ENCODE measurements around the gene SPI1.

SPI1 gene

DNA sequence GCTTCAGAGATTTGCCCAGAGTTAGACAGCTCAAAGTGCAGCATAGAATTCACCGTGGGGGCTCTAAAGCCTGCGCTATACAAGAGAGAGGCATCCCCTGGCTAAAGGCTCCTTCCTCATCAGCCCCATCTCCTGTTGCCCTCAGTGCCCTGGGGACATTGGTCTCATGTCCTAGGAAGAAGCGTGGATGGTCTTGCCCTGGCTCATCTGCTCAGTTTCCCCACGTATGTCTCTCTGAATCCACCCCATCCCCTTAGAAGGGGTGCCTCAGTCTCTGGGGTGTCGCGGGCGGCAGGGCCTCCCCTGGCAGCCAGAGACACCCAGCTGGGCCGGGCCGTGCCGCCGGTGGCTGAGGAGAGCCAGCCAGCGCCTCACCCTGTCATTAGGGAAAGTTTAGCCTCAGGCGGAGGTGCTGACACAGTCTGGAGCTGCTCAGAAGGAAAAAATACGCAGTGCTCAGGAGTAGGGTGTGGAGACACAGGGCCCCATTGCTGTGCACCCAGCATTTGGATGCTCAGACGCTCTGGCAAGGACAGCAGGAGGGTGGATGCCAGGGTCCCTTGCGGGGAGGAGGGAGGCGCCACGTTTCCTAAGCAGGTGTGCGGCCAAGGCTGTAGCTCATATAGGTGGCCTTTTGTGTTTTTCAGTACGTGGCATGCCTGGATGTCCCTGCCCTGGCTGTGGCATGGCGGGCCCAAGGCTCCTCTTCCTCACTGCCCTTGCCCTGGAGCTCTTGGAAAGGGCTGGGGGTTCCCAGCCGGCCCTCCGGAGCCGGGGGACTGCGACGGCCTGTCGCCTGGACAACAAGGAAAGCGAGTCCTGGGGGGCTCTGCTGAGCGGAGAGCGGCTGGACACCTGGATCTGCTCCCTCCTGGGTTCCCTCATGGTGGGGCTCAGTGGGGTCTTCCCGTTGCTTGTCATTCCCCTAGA lies 31.4 kb upstream of the SPI1 start:
- H3K36me3 ChIP-seq (ENCODE audit: control insufficient read depth, low read length), result 0 out of 2 replicates have a peak, but pooled peaks cover 3% of the 10 kb centered on the region
- no peaks in the 10 kb centered on the region for H3K27me3 ChIP-seq (ENCODE audit: control insufficient read depth, low read length)
- TF ChIP-seq, protein P1, sequence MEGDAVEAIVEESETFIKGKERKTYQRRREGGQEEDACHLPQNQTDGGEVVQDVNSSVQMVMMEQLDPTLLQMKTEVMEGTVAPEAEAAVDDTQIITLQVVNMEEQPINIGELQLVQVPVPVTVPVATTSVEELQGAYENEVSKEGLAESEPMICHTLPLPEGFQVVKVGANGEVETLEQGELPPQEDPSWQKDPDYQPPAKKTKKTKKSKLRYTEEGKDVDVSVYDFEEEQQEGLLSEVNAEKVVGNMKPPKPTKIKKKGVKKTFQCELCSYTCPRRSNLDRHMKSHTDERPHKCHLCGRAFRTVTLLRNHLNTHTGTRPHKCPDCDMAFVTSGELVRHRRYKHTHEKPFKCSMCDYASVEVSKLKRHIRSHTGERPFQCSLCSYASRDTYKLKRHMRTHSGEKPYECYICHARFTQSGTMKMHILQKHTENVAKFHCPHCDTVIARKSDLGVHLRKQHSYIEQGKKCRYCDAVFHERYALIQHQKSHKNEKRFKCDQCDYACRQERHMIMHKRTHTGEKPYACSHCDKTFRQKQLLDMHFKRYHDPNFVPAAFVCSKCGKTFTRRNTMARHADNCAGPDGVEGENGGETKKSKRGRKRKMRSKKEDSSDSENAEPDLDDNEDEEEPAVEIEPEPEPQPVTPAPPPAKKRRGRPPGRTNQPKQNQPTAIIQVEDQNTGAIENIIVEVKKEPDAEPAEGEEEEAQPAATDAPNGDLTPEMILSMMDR (IDR thresholded peaks at IDR 0.05; ENCODE audit: low read depth, low read length, poor library complexity, severe bottlenecking), result no peak
- no peak for TF ChIP-seq EZH2phosphoT487 (IDR thresholded peaks at IDR 0.05; ENCODE audit: borderline replicate concordance, low read length)
- H4K20me1 ChIP-seq (ENCODE audit: control insufficient read depth, insufficient read depth, low read depth, low read length), result no peaks in the 10 kb centered on the region
- peak overlapping the region; percentile 90; the same call in 1 of the 2 replicates for H3K4me3 ChIP-seq (ENCODE audit: low read length)
- H3K4me1 ChIP-seq (ENCODE audit: control insufficient read depth, low read length), result peaks cover 31% of the 10 kb centered on the region
- peak overlapping the region; percentile 87 for H3K4me2 ChIP-seq (ENCODE audit: low read length)
- peaks cover 17% of the 10 kb centered on the region for H3F3A ChIP-seq (ENCODE audit: control insufficient read depth, insufficient read depth)
- H3K9me3 ChIP-seq (ENCODE audit: control insufficient read depth, insufficient read depth, low read length), result no peaks in the 10 kb centered on the region
- H3K9me2 ChIP-seq (replicated peaks; ENCODE audit: control insufficient read depth, low read length), result no peaks in the 10 kb centered on the region
- H3K27ac ChIP-seq (ENCODE audit: low read depth, low read length), result no peak overlapping the region
- H3K79me2 ChIP-seq (ENCODE audit: control insufficient read depth, low read length), result no peaks in the 10 kb centered on the region

DNA sequence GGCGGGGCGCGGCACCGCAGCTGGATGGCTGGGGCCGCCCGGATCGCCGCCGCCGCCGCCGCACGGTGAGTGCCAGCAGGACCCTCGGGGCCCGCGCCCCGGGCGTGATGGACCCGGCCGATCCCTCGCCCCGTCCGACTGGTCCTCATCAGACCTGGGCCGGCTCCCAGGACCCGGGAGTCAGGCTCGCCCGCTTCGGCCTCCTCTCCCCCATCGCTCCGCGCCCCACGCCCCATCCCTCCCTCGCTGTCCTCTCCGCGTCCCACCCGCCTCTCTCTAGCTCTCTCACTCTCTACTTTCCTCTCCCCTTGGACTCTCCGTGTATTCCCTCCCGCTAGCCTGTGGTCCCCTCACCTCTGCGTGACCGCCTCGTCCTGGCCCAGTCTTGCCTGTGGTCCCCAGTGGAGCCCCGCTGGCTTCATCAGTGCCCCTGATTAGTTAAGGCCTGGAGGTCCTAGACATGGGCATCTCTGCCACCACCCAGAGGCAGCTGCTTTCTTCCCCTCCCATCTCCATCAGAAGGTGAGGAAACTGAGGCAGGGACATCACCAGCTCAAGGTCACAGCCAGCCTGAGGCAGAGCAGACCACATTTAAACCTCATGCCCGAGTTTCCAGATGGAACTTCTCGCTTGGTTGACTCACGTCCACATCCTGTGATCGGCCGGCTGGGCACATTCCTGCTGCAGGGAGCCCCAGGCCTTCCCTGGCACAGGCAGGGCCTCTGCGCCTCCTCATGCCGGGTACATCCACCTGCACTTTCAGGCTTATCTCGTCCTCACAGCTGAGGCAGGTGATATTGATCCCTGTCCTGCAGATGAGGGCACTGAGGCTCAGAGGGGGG lies 30.5 kb upstream of the SPI1 start:
- Histone ChIP-seq H3K27ac (ENCODE audit: low read depth, low read length) (no peak overlapping the region), H3K4me1 (ENCODE audit: control insufficient read depth, low read length) (peaks cover 31% of the 10 kb centered on the region), H3K4me2 (ENCODE audit: low read length) (peak overlapping the region; percentile 87), H3F3A (ENCODE audit: control insufficient read depth, insufficient read depth) (peaks cover 17% of the 10 kb centered on the region), H3K4me3 (ENCODE audit: low read length) (peak overlapping the region; percentile 90), H3K9me3 (ENCODE audit: control insufficient read depth, insufficient read depth, low read length) (no peaks in the 10 kb centered on the region), H4K20me1 (ENCODE audit: control insufficient read depth, insufficient read depth, low read depth, low read length) (no peaks in the 10 kb centered on the region), H3K36me3 (ENCODE audit: control insufficient read depth, low read length) (no peaks in the 10 kb centered on the region), H3K27me3 (ENCODE audit: control insufficient read depth, low read length) (no peaks in the 10 kb centered on the region), H3K79me2 (ENCODE audit: control insufficient read depth, low read length) (no peaks in the 10 kb centered on the region), H3K9me2 (replicated peaks; ENCODE audit: control insufficient read depth, low read length) (no peaks in the 10 kb centered on the region)
- no peak for TF ChIP-seq EZH2phosphoT487 (IDR thresholded peaks at IDR 0.05; ENCODE audit: borderline replicate concordance, low read length)
- TF ChIP-seq, protein P1 (IDR thresholded peaks at IDR 0.05; ENCODE audit: low read depth, low read length, poor library complexity, severe bottlenecking), result no peak

DNA sequence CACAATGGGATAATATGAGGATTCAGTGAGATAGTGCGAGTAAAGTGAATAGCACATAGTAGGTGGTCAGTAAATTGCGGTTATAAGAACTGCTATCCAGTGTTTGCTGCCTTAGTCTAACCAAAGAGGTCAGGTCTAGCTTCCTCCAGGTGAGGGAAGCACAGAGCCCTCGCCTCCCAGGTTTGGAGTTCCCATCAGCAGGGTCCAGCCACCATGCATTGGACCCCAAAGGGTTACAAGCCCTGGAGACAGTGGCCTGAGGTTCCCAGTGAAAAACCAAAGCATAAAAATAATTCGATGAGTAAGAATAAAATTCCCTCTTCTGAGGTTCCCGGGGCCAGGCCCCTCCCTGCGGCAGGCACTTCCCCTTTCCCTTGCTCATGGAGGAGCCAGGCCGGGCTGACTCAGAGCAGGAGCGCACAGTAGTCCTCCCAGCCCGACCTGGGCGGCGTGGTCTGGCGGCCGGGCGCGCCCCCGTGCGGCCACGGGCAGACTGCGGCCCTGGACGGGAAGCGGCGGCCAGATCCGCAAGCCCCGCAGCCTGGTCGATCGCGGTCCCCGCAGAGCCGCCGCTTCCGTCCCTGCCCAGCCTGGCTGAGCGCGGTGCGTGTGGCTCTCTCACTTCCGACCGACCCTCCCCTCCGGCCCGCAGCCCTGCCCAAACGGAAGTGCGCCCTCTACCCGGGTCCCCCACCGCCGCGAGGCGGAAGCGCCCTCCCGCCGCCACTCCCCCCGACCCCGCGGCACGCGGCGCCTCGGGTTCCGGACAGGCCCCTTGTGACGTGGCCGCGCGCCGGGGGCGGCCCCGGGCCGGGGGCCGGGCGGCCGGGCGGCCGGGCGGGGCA lies 29.6 kb upstream of the SPI1 start, which contains the start of gene SLC39A13:
Gene SLC39A13 (plus strand): TSS at position 845 of the 845 bp plus-strand sequence. CDS start 1,505 bp downstream, outside the sequence.
- Histone ChIP-seq H3K9me2 (replicated peaks; ENCODE audit: control insufficient read depth, low read length) (no peaks in the 10 kb centered on the region), H3K4me2 (ENCODE audit: low read length) (peak within 1 kb of the TSS; percentile 92), H4K20me1 (ENCODE audit: control insufficient read depth, insufficient read depth, low read depth, low read length) (no peaks in the 10 kb centered on the region), H3K4me1 (ENCODE audit: control insufficient read depth, low read length) (peaks cover 40% of the 10 kb centered on the region), H3K4me3 (ENCODE audit: low read length) (peak within 1 kb of the TSS; percentile 90), H3F3A (ENCODE audit: control insufficient read depth, insufficient read depth) (peaks cover 17% of the 10 kb centered on the region), H3K36me3 (ENCODE audit: control insufficient read depth, low read length) (no peaks in the 10 kb centered on the region), H3K79me2 (ENCODE audit: control insufficient read depth, low read length) (no peaks in the 10 kb centered on the region), H3K27me3 (ENCODE audit: control insufficient read depth, low read length) (no peaks in the 10 kb centered on the region), H3K27ac (ENCODE audit: low read depth, low read length) (peak within 1 kb of the TSS; percentile 81), H3K9me3 (ENCODE audit: control insufficient read depth, insufficient read depth, low read length) (no peaks in the 10 kb centered on the region)
- TF ChIP-seq, protein P1 (IDR thresholded peaks at IDR 0.05; ENCODE audit: low read depth, low read length, poor library complexity, severe bottlenecking), result peak; percentile 93
- TF ChIP-seq EZH2phosphoT487 (IDR thresholded peaks at IDR 0.05; ENCODE audit: borderline replicate concordance, low read length), result no peak

Data from DOHH2 (cell line).